Spleen (tissue), 11 donors: ENCODE data around the gene SURF2. TPM values are rescaled to one million over a fixed set of nuclear protein-coding genes. Genes with fewer than 3 reads are reported as not detected.

Source experiments
- DNase-seq: peaks from one replicate; pipeline ENCODE4 v3.0.0-alpha.2; 2020
- H3K27ac ChIP-seq, 8 donors: fragments of 200-600 bp; sonication (generic) in 7 of 8; 1 replicate in 4 of 8; 2 replicates in 4 of 8; pipeline versions ENCODE4 v1.5.0 to v1.8.0; 2016 to 2021; ENCODE audit warnings: inconsistent platforms in 4 of 8, mild to moderate bottlenecking in 4 of 8, moderate library complexity in 1 of 8
- H3K27me3 ChIP-seq, 7 donors: fragments of 200-600 bp; sonication (generic) in 6 of 7; replicated peaks in 1 of 7; 1 replicate in 4 of 7; 2 replicates in 3 of 7; pipeline versions ENCODE4 v1.5.0 to v1.8.0; 2016 to 2021; ENCODE audit warnings: inconsistent platforms in 3 of 7, mild to moderate bottlenecking in 1 of 7
- H3K36me3 ChIP-seq, 6 donors: fragments of 200-600 bp; sonication (generic) in 5 of 6; 1 replicate in 4 of 6; 2 replicates in 2 of 6; pipeline versions ENCODE4 v1.5.0 to v1.8.0; 2016 to 2021; ENCODE audit warnings: inconsistent platforms in 2 of 6
- H3K4me1 ChIP-seq, 6 donors: fragments of 200-600 bp; sonication (generic) in 5 of 6; 1 replicate in 3 of 6; 2 replicates in 3 of 6; pipeline versions ENCODE4 v1.5.0 to v1.8.0; 2016 to 2021; ENCODE audit warnings: inconsistent platforms in 3 of 6
- H3K4me3 ChIP-seq, 8 donors: fragments of 200-600 bp; sonication (generic) in 7 of 8; 1 replicate in 4 of 8; 2 replicates in 4 of 8; pipeline versions ENCODE4 v1.5.0 to v1.8.0; 2016 to 2021; ENCODE audit warnings: inconsistent platforms in 4 of 8, mild to moderate bottlenecking in 4 of 8, moderate library complexity in 2 of 8
- H3K9me3 ChIP-seq, 8 donors: fragments of 200-600 bp; sonication (generic) in 7 of 8; 1 replicate in 4 of 8; 2 replicates in 4 of 8; pipeline versions ENCODE4 v1.5.0 to v1.8.0; 2016 to 2021; ENCODE audit warnings: inconsistent platforms in 4 of 8
- POLR2A ChIP-seq, 3 donors: fragments of 450-650 bp; IDR thresholded peaks; one replicate each; pipeline ENCODE4 v1.5.1; 2017; ENCODE audit warnings: antibody characterized with exemption in 3 of 3, mild to moderate bottlenecking in 1 of 3
- POLR2AphosphoS5 ChIP-seq, 3 donors: sonication (generic); formaldehyde crosslinking; IDR thresholded peaks; one replicate each; pipeline ENCODE4 v1.5.1; 2017; ENCODE audit warnings: antibody characterized with exemption in 3 of 3
- WGBS, 5 donors: extraction: QIAGEN DNeasy Blood & Tissue Kit in 3 of 5; methylation state at CpG; one replicate each; pipeline versions ENCODE4 v1.1.5 to v1.1.7; 2013 to 2018; 5-methylcytosine and 5-hydroxymethylcytosine counted together
- intact Hi-C: fragments of 100-400 bp; cut with DNase I; formaldehyde crosslinking; loops from one replicate; pipeline ENCODE4 v1.15.0; 2023; ENCODE audit warnings: low total_unique reads
- polyA plus RNA-seq, 3 donors: library from polyadenylated mRNA; stranded (reverse); fragments of 200-250 nt; gene quantifications; one replicate each; pipeline ENCODE4 v1.2.1, GENCODE V29; 2013
- total RNA-seq, 7 donors: library from RNA; depleted of rRNA in 3 of 7; stranded (reverse); fragments of >200 nt in 3 of 7; fragmentation: NEBNext Ultra II Directional in 4 of 7; extraction: Animal tissue kit (Norgen Biotek cat#: 25700) in 4 of 7; gene quantifications; one replicate each; pipeline versions ENCODE4 v1.1.0 to v1.2.1, GENCODE V29; 2016 to 2021
- TF ChIP-seq, protein P1 (sequence below), 11 experiments: fragments of 200-600 bp in 7 of 11; fragments of 450-650 bp in 4 of 11; sonication (generic) in 4 of 11; IDR thresholded peaks in 8 of 11; conservative IDR thresholded peaks in 3 of 11; 1 replicate in 7 of 11; 2 replicates in 4 of 11; pipeline versions ENCODE4 v1.4.0 to v1.8.0; 2016 to 2021; ENCODE audit warnings: antibody characterized with exemption in 11 of 11, inconsistent platforms in 4 of 11, mild to moderate bottlenecking in 1 of 11
- donor health status: healthy with polysubstance abuse.
- donor health status: DM: no; HTN: no; CAD: no; lungs with moderate emphysema.
- donor health status: DM: no; HTN: no; CAD: no.
- donor health status: Bipolar disorder and iron deficiency.
- donor health status: healthy.
- donor health status: DM: no; HTN: no; CAD: no.
- donor health status: DM: yes; HTN: yes; CAD: no.

The SURF2 gene
- total and polyA plus RNA-seq, 10 donors: 6.5 to 32.6 (median 13.9) TPM

DNA sequence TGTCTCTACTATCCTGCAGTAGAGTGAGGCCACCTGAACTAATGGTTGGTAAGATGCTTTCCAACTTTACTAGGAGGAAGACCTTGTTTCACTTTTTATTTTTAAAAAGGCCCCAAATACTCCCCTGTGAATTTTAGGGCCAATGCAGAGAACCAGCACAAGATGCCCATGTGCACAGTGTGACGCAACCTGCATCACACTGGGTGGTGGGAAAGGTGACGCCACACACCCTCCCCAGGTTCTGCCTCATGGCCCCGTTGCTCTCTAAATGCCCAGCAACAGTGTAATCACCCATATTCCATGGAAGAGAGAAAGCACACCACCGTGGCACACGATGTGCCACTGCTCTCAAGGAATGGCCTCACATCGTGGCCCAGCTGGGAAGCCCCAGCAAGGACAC, 13.1 kb downstream of the SURF2 start:
- peaks cover 0 to 91% (median 37%) of the 10 kb centered on the region in 6 donors for H3K36me3 ChIP-seq
- H3K4me1 ChIP-seq: peaks cover 53 to 91% (median 74%) of the 10 kb centered on the region in 6 donors
- H3K27ac ChIP-seq: peak overlapping the region in 7 of 8 donors; percentile 27 to 85 (median 77)
- no peaks in the 10 kb centered on the region for H3K27me3 ChIP-seq
- DNase-seq: no peak
- peak overlapping the region in 1 of 8 donors; percentile 47 for H3K4me3 ChIP-seq
- intact Hi-C loops: no loop called here
- 68 to 84% (median 79%) methylated on average over 6 of the region's 6 CpGs for WGBS, 5 donors
- no peaks in the 10 kb centered on the region for H3K9me3 ChIP-seq
- TF ChIP-seq, protein P1, sequence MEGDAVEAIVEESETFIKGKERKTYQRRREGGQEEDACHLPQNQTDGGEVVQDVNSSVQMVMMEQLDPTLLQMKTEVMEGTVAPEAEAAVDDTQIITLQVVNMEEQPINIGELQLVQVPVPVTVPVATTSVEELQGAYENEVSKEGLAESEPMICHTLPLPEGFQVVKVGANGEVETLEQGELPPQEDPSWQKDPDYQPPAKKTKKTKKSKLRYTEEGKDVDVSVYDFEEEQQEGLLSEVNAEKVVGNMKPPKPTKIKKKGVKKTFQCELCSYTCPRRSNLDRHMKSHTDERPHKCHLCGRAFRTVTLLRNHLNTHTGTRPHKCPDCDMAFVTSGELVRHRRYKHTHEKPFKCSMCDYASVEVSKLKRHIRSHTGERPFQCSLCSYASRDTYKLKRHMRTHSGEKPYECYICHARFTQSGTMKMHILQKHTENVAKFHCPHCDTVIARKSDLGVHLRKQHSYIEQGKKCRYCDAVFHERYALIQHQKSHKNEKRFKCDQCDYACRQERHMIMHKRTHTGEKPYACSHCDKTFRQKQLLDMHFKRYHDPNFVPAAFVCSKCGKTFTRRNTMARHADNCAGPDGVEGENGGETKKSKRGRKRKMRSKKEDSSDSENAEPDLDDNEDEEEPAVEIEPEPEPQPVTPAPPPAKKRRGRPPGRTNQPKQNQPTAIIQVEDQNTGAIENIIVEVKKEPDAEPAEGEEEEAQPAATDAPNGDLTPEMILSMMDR (IDR thresholded peaks at IDR 0.05 in 8 of 11, conservative IDR thresholded peaks at IDR 0.05 in 3 of 11): no peak
- TF ChIP-seq POLR2AphosphoS5 (IDR thresholded peaks at IDR 0.05) (no peak), POLR2A (IDR thresholded peaks at IDR 0.05) (no peak)

DNA sequence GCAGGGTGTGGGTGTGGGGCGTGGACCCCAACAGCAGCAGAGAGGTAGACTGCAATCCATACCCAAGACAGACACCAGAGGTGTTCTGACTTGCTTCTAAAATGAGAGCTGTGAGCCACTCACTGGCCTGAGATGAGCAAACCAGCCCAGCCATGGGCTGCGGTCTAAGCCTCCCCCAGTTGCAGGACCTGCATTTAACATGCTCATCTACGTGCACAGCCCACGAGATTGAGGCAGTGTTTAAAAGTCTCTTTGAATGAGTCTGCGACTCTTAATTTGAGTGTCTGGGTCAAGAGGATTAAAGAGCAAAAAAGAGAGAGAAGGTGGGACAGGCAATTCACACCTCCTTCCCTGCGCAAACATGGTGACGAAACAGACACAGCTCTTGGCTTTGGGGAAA, 13.6 kb downstream of the SURF2 start:
- Histone ChIP-seq H3K36me3 (peaks cover 0 to 86% (median 32%) of the 10 kb centered on the region in 6 donors), H3K4me3 (peak overlapping the region in 1 of 8 donors; percentile 47), H3K9me3 (no peaks in the 10 kb centered on the region), H3K4me1 (peaks cover 57 to 93% (median 79%) of the 10 kb centered on the region in 6 donors), H3K27ac (peak overlapping the region in 7 of 8 donors; percentile 38 to 85 (median 77)), H3K27me3 (no peaks in the 10 kb centered on the region)
- no peak for DNase-seq
- WGBS, 5 donors: 75 to 88% (median 82%) methylated on average over 7 of the region's 7 CpGs
- intact Hi-C loops: no loop called here
- TF ChIP-seq, protein P1 (IDR thresholded peaks at IDR 0.05 in 8 of 11, conservative IDR thresholded peaks at IDR 0.05 in 3 of 11): no peak
- TF ChIP-seq POLR2A (IDR thresholded peaks at IDR 0.05): no peak
- no peak for TF ChIP-seq POLR2AphosphoS5 (IDR thresholded peaks at IDR 0.05)

DNA sequence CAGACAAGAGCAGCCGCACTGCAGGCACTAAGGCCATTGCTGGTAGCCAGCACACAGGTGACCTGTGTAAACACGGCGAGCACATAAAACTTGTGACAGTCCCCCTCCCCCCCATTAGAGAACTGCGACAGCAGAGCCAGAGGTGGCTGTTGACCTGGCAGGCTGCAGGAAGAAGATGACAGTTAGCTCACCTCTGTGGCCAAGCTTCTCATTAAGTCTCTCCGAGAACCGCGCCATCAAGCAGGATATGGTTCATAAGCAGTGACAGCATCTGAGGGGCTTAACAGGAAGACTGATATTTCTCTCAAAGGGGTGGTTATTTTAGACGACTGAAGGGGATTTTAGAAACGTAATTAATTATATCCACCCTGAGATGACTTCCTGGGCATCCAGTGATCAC, 14.3 kb downstream of the SURF2 start:
- Histone ChIP-seq H3K4me3 (peak overlapping the region in 2 of 8 donors; percentile 3 to 47), H3K4me1 (peaks cover 57 to 93% (median 82%) of the 10 kb centered on the region in 6 donors), H3K9me3 (no peaks in the 10 kb centered on the region), H3K27ac (peak overlapping the region; percentile 14 to 85 (median 72)), H3K36me3 (peaks cover 0 to 79% (median 24%) of the 10 kb centered on the region in 6 donors), H3K27me3 (no peaks in the 10 kb centered on the region)
- no peak for DNase-seq
- intact Hi-C loops: no loop called here
- TF ChIP-seq, protein P1 (IDR thresholded peaks at IDR 0.05 in 8 of 11, conservative IDR thresholded peaks at IDR 0.05 in 3 of 11): no peak
- TF ChIP-seq POLR2AphosphoS5 (IDR thresholded peaks at IDR 0.05): peak in 1 of 3 donors; percentile 34
- 43 to 64% (median 60%) methylated on average over 7 to 9 of the region's 9 CpGs for WGBS, 5 donors

DNA sequence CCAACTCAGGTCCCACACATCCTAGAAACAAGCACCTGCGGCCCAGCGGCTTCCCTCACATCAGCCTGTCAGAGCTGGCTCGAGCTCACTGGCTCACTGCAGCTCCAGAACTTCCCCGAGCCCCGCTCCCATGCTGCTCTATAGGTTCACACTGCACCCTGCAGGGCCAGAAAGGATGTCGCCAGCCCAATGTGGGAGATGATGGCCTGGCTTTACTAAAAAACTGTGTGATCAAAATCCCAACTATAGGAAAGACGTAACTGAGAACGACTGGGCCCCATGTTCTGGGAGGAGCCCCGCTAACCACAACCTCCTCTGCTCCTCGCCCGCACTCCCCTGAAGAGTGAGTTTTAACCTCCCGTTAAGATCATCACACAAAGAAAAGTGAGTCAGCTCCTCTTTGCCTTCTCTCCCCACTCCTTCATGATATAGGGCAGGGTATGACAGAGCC, 14.9 kb downstream of the SURF2 start:
- Histone ChIP-seq H3K27me3 (no peaks in the 10 kb centered on the region), H3K27ac (peak overlapping the region; percentile 14 to 85 (median 72)), H3K4me1 (peaks cover 57 to 93% (median 82%) of the 10 kb centered on the region in 6 donors), H3K36me3 (peaks cover 0 to 73% (median 18%) of the 10 kb centered on the region in 6 donors), H3K4me3 (peak overlapping the region in 3 of 8 donors; percentile 3 to 47 (median 14)), H3K9me3 (no peaks in the 10 kb centered on the region)
- 47 to 59% (median 49%) methylated on average over 9 to 12 of the region's 12 CpGs for WGBS, 5 donors
- DNase-seq: peak; percentile 82
- intact Hi-C loops: no loop called here
- no peak for TF ChIP-seq POLR2A (IDR thresholded peaks at IDR 0.05)
- TF ChIP-seq, protein P1 (IDR thresholded peaks at IDR 0.05 in 8 of 11, conservative IDR thresholded peaks at IDR 0.05 in 3 of 11): no peak
- no peak for TF ChIP-seq POLR2AphosphoS5 (IDR thresholded peaks at IDR 0.05)
